Measurements from ENCODE around the gene LRRC56. TPM values are rescaled to one million over a fixed set of nuclear protein-coding genes. Genes with fewer than 3 reads are reported as not detected.
A peak's percentile ranks its signal among the peaks of the same experiment; 100 is the strongest.
"Not testable (repeated sequence)": the region's sequence is repeated elsewhere in the genome, so short reads cannot be mapped to it uniquely, and the experiment has no call there.

LRRC56 gene
- polyA plus RNA-seq, 4 donors = 3.3 to 5.2 (median 4.1) TPM

GRCh38 chr11:501001-501682 lies 36.2 kb upstream of the LRRC56 start:
- DNase-seq (ENCODE audit: low read depth in 4 of 4, low spot score in 3 of 4) = no peak

- DNase-seq (ENCODE audit: low read depth in 4 of 4, low spot score in 3 of 4) = no peak
These were observed 35.5 kb upstream of the LRRC56 start for GRCh38 chr11:501683-502287.

GRCh38 chr11:502288-503178 lies 34.8 kb upstream of the LRRC56 start:
- no peak for DNase-seq (ENCODE audit: low read depth in 4 of 4, low spot score in 3 of 4)

GRCh38 chr11:503179-503981 lies 33.9 kb upstream of the LRRC56 start:
- DNase-seq (ENCODE audit: low read depth in 4 of 4, low spot score in 3 of 4) = no peak

- no peak for DNase-seq (ENCODE audit: low read depth in 4 of 4, low spot score in 3 of 4)
These were observed 33.0 kb upstream of the LRRC56 start for GRCh38 chr11:504053-504993.

- no peak for DNase-seq (ENCODE audit: low read depth in 4 of 4, low spot score in 3 of 4)
These were observed 32.4 kb upstream of the LRRC56 start for GRCh38 chr11:504994-505344.

- DNase-seq (ENCODE audit: low read depth in 4 of 4, low spot score in 3 of 4) = peak; percentile 90 to 96 (median 94)
These were observed 30.9 kb upstream of the LRRC56 start for GRCh38 chr11:506238-506994.

- DNase-seq (ENCODE audit: low read depth in 4 of 4, low spot score in 3 of 4) = peak; percentile 82 to 88 (median 86)
These were observed 30.2 kb upstream of the LRRC56 start, which contains the start of gene RNH1 for GRCh38 chr11:506995-507726. TSS of gene RNH1 (minus strand) at chr11:507242. CDS start at chr11:502162, 5,080 bp downstream.

- no peak for DNase-seq (ENCODE audit: low read depth in 4 of 4, low spot score in 3 of 4)
These were observed 29.4 kb upstream of the LRRC56 start for GRCh38 chr11:507727-508515.

GRCh38 chr11:508956-509355 lies 28.4 kb upstream of the LRRC56 start:
- no peak for DNase-seq (ENCODE audit: low read depth in 4 of 4, low spot score in 3 of 4)

- no peak for DNase-seq (ENCODE audit: low read depth in 4 of 4, low spot score in 3 of 4)
These were observed 24.3 kb upstream of the LRRC56 start for GRCh38 chr11:512761-513595.

- DNase-seq (ENCODE audit: low read depth in 4 of 4, low spot score in 3 of 4) = no peak
These were observed 22.7 kb upstream of the LRRC56 start for GRCh38 chr11:514606-515005.

- DNase-seq (ENCODE audit: low read depth in 4 of 4, low spot score in 3 of 4) = no peak
These were observed 22.2 kb upstream of the LRRC56 start for GRCh38 chr11:515131-515530.

- no peak for DNase-seq (ENCODE audit: low read depth in 4 of 4, low spot score in 3 of 4)
These were observed 20.9 kb upstream of the LRRC56 start for GRCh38 chr11:516400-516799.

- not testable (repeated sequence) for DNase-seq (ENCODE audit: low read depth in 4 of 4, low spot score in 3 of 4)
These were observed 20.2 kb upstream of the LRRC56 start for GRCh38 chr11:516918-517685.

Measured in right renal pelvis (tissue), 4 donors.